Endothelial cell (in vitro differentiated cells): Measurements from ENCODE around the gene SDR9C7. TPM values are rescaled to one million over a fixed set of nuclear protein-coding genes. Genes with fewer than 3 reads are reported as not detected.

ENCODE experiments used
- DNase-seq: peaks from one replicate; pipeline ENCODE4 v3.0.0; 2021; ENCODE audit warnings: low spot score
- H3K27ac Mint-ChIP-seq: one replicate; pipeline ENCODE4 v1.8.0; 2021; ENCODE audit warnings: mixed read lengths, inconsistent platforms; ENCODE audit not compliant: unreplicated experiment
- H3K27me3 Mint-ChIP-seq: one replicate; pipeline ENCODE4 v1.8.0; 2021; ENCODE audit warnings: mild to moderate bottlenecking, moderate library complexity, mixed read lengths, inconsistent platforms; ENCODE audit not compliant: unreplicated experiment
- H3K36me3 Mint-ChIP-seq: one replicate; pipeline ENCODE4 v1.8.0; 2021; ENCODE audit warnings: mild to moderate bottlenecking, low read depth, mixed read lengths, inconsistent platforms; ENCODE audit not compliant: unreplicated experiment
- H3K4me1 Mint-ChIP-seq: one replicate; pipeline ENCODE4 v1.8.0; 2021; ENCODE audit warnings: mild to moderate bottlenecking, mixed read lengths, inconsistent platforms; ENCODE audit not compliant: unreplicated experiment
- H3K4me3 Mint-ChIP-seq: one replicate; pipeline ENCODE4 v1.8.0; 2021; ENCODE audit warnings: mild to moderate bottlenecking, mixed read lengths, inconsistent platforms; ENCODE audit not compliant: unreplicated experiment
- H3K9me3 Mint-ChIP-seq: one replicate; pipeline ENCODE4 v1.8.0; 2021; ENCODE audit warnings: mixed read lengths, inconsistent platforms; ENCODE audit not compliant: unreplicated experiment
- CTCF ChIP-seq: fragments of 200-600 bp; sonication (generic); IDR thresholded peaks from one replicate; pipeline ENCODE4 v1.5.0; 2021; ENCODE audit warnings: antibody characterized with exemption; ENCODE audit not compliant: unreplicated experiment
- total RNA-seq: library from RNA; stranded (reverse); fragmentation: NEBNext Ultra II Directional; extraction: Animal tissue kit (Norgen Biotek cat#: 25700); gene quantifications from one replicate; pipeline ENCODE4 v1.2.1, GENCODE V29; 2021; ENCODE audit not compliant: unreplicated experiment

SDR9C7 gene
- total RNA-seq, 1 donor from 2014 or later, result not detected

GRCh38 chr12:56958422-56958821 lies 24.2 kb upstream of the SDR9C7 start:
- Mint-ChIP-seq H3K4me1 (peaks cover 11% of the 10 kb centered on the region), H3K9me3 (peaks cover 11% of the 10 kb centered on the region), H3K27ac (no peak overlapping the region), H3K4me3 (no peak overlapping the region), H3K27me3 (peaks cover 11% of the 10 kb centered on the region), H3K36me3 (peaks cover 10% of the 10 kb centered on the region)
- DNase-seq, result no peak
- no peak for TF ChIP-seq CTCF

GRCh38 chr12:56957229-56958052 lies 23.2 kb upstream of the SDR9C7 start, which contains the start of gene RDH16:
Gene RDH16, minus strand, starts transcription at chr12:56957608. Its CDS starts 146 bp downstream, at chr12:56957462.
- peaks cover 14% of the 10 kb centered on the region for H3K36me3 Mint-ChIP-seq
- peaks cover 11% of the 10 kb centered on the region for H3K27me3 Mint-ChIP-seq
- H3K4me1 Mint-ChIP-seq, result peaks cover 11% of the 10 kb centered on the region
- H3K4me3 Mint-ChIP-seq, result no peak within 1 kb of the TSS
- peaks cover 15% of the 10 kb centered on the region for H3K9me3 Mint-ChIP-seq
- DNase-seq, result no peak
- H3K27ac Mint-ChIP-seq, result no peak within 1 kb of the TSS
- TF ChIP-seq CTCF, result no peak

GRCh38 chr12:56955631-56956256 lies 21.5 kb upstream of the SDR9C7 start:
- Mint-ChIP-seq H3K4me3 (no peak overlapping the region), H3K9me3 (peaks cover 12% of the 10 kb centered on the region), H3K4me1 (peaks cover 11% of the 10 kb centered on the region), H3K27me3 (peaks cover 8% of the 10 kb centered on the region), H3K36me3 (peaks cover 13% of the 10 kb centered on the region), H3K27ac (no peak overlapping the region)
- no peak for DNase-seq
- no peak for TF ChIP-seq CTCF

- H3K27me3 Mint-ChIP-seq, result peaks cover 8% of the 10 kb centered on the region
- no peak for TF ChIP-seq CTCF
- no peak overlapping the region for H3K4me3 Mint-ChIP-seq
- DNase-seq, result no peak
- peaks cover 13% of the 10 kb centered on the region for H3K36me3 Mint-ChIP-seq
- H3K4me1 Mint-ChIP-seq, result peaks cover 11% of the 10 kb centered on the region
- peaks cover 12% of the 10 kb centered on the region for H3K9me3 Mint-ChIP-seq
- no peak overlapping the region for H3K27ac Mint-ChIP-seq
Observed at GRCh38 chr12:56954958-56955355, 20.7 kb upstream of the SDR9C7 start.
